ENCODE data around the gene GOLGA2. TPM values are rescaled to one million over a fixed set of nuclear protein-coding genes. Genes with fewer than 3 reads are reported as not detected.
A peak's percentile ranks its signal among the peaks of the same experiment; 100 is the strongest.

GOLGA2 gene
- total RNA-seq, 1 experiment from 2014 or later, result 51.0 TPM

- H3K27ac ChIP-seq (ENCODE audit: insufficient read length, low read depth, low read length), result no peak overlapping the region
- H3K9me3 ChIP-seq (ENCODE audit: control insufficient read depth, low read depth, low read length), result no peaks in the 10 kb centered on the region
- DNase-seq, result no peak
- H3T11ph ChIP-seq (ENCODE audit: low read length), result no peak overlapping the region
- no CpG with 5 or more reads among the region's 4 CpGs for WGBS (ENCODE audit: extremely low coverage, insufficient read length, low lambda C conversion rate)
- Mint-ChIP-seq H3K9me3 (no peaks in the 10 kb centered on the region), H3K4me3 (no peak overlapping the region), H3K27me3 (ENCODE audit: low read depth) (no peaks in the 10 kb centered on the region; the same call in 1 of the 2 replicates), H3K36me3 (ENCODE audit: insufficient read depth in 1 of 3, low read depth in 3 of 3) (peaks cover 14 to 27% (median 21%) of the 10 kb centered on the region in 3 experiments), H3K4me1 (peaks cover 15 to 21% of the 10 kb centered on the region in 2 experiments), H3K27ac (peak overlapping the region in 1 of 3 experiments; percentile 90; a peak in 2 of 7 replicates)
- no peaks in the 10 kb centered on the region for H3K79me1 ChIP-seq (ENCODE audit: insufficient read depth, low read depth, low read length, poor library complexity, severe bottlenecking)
- H3K56ac ChIP-seq (ENCODE audit: insufficient read length, low read depth, low read length), result no peak overlapping the region
- no peak overlapping the region for H2BK5ac ChIP-seq (ENCODE audit: insufficient read length, low read length)
- TF ChIP-seq CTCF (conservative IDR thresholded peaks at IDR 0.05), result no peak
- no peaks in the 10 kb centered on the region for H3K79me2 ChIP-seq (ENCODE audit: insufficient read depth, low read length)
- H3K4me2 ChIP-seq (ENCODE audit: insufficient read depth, insufficient read length, low read length), result no peak overlapping the region
- no peak overlapping the region for H2BK120ac ChIP-seq (ENCODE audit: low read depth, low read length, poor library complexity, severe bottlenecking)
- H3K27me3 ChIP-seq (ENCODE audit: insufficient read depth, low read length), result no peaks in the 10 kb centered on the region
- H3K9ac ChIP-seq (ENCODE audit: extremely low read depth, insufficient read length, low read length), result no peak overlapping the region
- H3K4me1 ChIP-seq (ENCODE audit: insufficient read depth, low read length), result peaks cover 5% of the 10 kb centered on the region; the same call in 1 of the 2 replicates
- peaks cover 5% of the 10 kb centered on the region for H4K20me1 ChIP-seq (ENCODE audit: control insufficient read depth, insufficient read depth, insufficient read length)
- no peak overlapping the region for H2BK15ac ChIP-seq (ENCODE audit: low read depth, low read length)
- H4K5ac ChIP-seq (ENCODE audit: insufficient read length, low read depth, low read length), result no peak overlapping the region
- H2BK20ac ChIP-seq (ENCODE audit: low read depth, low read length, poor library complexity, severe bottlenecking), result no peak overlapping the region
- no peak overlapping the region for H3K14ac ChIP-seq (ENCODE audit: insufficient read depth, low read length)
- H2BK12ac ChIP-seq (ENCODE audit: insufficient read length, low read depth, low read length), result no peak overlapping the region
- H3K23me2 ChIP-seq (ENCODE audit: insufficient read length, low read depth, low read length, poor library complexity, severe bottlenecking), result no peaks in the 10 kb centered on the region
- no peak overlapping the region for H3K4ac ChIP-seq (ENCODE audit: low read depth, low read length)
- H2AFZ ChIP-seq (ENCODE audit: low read length), result no peak overlapping the region
- no peak overlapping the region for H3K18ac ChIP-seq (ENCODE audit: insufficient read length, low read depth, low read length)
- no peak overlapping the region for H2AK5ac ChIP-seq (ENCODE audit: insufficient read length, low read length)
- no peak overlapping the region for H3K23ac ChIP-seq (ENCODE audit: insufficient read length, low read depth, low read length)
- no peak overlapping the region for H4K91ac ChIP-seq (ENCODE audit: insufficient read length, low read depth, low read length)
- H4K8ac ChIP-seq (replicated peaks; ENCODE audit: insufficient read length, low read depth, low read length), result no peak overlapping the region
Observed at GRCh38 chr9:128242124-128242523, 33.7 kb downstream of the GOLGA2 start.
